ENCODE data around the gene SERPINB10.

DNA sequence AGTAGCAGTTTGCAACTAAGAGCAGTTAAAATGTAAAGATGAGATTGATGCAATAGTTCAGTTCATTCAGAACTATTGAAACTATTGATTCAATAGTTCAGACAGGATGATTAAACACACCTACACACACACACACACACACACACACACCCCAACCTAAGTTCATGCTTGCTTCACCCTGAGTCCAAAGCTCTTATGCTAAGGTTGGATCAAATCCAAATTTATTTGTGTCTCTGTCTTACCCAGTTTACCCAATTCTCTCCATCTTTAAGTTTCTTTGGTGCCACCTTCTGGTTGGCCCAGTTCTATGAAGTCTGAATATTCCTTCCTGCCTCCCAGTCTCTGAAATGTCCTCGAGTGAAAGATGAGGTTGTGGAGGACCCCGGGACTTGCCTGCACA is 67.2 kb downstream of the SERPINB10 start:
- TF ChIP-seq, protein P1, sequence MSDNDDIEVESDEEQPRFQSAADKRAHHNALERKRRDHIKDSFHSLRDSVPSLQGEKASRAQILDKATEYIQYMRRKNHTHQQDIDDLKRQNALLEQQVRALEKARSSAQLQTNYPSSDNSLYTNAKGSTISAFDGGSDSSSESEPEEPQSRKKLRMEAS (CRISPR knock-in tag; IDR thresholded peaks at IDR 0.05), result no peak
- TF ChIP-seq, protein P2, sequence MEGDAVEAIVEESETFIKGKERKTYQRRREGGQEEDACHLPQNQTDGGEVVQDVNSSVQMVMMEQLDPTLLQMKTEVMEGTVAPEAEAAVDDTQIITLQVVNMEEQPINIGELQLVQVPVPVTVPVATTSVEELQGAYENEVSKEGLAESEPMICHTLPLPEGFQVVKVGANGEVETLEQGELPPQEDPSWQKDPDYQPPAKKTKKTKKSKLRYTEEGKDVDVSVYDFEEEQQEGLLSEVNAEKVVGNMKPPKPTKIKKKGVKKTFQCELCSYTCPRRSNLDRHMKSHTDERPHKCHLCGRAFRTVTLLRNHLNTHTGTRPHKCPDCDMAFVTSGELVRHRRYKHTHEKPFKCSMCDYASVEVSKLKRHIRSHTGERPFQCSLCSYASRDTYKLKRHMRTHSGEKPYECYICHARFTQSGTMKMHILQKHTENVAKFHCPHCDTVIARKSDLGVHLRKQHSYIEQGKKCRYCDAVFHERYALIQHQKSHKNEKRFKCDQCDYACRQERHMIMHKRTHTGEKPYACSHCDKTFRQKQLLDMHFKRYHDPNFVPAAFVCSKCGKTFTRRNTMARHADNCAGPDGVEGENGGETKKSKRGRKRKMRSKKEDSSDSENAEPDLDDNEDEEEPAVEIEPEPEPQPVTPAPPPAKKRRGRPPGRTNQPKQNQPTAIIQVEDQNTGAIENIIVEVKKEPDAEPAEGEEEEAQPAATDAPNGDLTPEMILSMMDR (IDR thresholded peaks at IDR 0.05), result no peak
- TF ChIP-seq, protein P3, sequence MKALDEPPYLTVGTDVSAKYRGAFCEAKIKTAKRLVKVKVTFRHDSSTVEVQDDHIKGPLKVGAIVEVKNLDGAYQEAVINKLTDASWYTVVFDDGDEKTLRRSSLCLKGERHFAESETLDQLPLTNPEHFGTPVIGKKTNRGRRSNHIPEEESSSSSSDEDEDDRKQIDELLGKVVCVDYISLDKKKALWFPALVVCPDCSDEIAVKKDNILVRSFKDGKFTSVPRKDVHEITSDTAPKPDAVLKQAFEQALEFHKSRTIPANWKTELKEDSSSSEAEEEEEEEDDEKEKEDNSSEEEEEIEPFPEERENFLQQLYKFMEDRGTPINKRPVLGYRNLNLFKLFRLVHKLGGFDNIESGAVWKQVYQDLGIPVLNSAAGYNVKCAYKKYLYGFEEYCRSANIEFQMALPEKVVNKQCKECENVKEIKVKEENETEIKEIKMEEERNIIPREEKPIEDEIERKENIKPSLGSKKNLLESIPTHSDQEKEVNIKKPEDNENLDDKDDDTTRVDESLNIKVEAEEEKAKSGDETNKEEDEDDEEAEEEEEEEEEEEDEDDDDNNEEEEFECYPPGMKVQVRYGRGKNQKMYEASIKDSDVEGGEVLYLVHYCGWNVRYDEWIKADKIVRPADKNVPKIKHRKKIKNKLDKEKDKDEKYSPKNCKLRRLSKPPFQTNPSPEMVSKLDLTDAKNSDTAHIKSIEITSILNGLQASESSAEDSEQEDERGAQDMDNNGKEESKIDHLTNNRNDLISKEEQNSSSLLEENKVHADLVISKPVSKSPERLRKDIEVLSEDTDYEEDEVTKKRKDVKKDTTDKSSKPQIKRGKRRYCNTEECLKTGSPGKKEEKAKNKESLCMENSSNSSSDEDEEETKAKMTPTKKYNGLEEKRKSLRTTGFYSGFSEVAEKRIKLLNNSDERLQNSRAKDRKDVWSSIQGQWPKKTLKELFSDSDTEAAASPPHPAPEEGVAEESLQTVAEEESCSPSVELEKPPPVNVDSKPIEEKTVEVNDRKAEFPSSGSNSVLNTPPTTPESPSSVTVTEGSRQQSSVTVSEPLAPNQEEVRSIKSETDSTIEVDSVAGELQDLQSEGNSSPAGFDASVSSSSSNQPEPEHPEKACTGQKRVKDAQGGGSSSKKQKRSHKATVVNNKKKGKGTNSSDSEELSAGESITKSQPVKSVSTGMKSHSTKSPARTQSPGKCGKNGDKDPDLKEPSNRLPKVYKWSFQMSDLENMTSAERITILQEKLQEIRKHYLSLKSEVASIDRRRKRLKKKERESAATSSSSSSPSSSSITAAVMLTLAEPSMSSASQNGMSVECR (CRISPR knock-in tag; IDR thresholded peaks at IDR 0.05; ENCODE audit: borderline replicate concordance), result no peak
- TF ChIP-seq ZNF138 (CRISPR knock-in tag; conservative IDR thresholded peaks at IDR 0.05) (no peak), ZNF263 (CRISPR knock-in tag; IDR thresholded peaks at IDR 0.05; ENCODE audit: low read depth) (no peak), NFE2L1 (CRISPR knock-in tag; IDR thresholded peaks at IDR 0.05) (no peak), NR2C2 (CRISPR knock-in tag; IDR thresholded peaks at IDR 0.05) (no peak)
- TF ChIP-seq, protein P4, sequence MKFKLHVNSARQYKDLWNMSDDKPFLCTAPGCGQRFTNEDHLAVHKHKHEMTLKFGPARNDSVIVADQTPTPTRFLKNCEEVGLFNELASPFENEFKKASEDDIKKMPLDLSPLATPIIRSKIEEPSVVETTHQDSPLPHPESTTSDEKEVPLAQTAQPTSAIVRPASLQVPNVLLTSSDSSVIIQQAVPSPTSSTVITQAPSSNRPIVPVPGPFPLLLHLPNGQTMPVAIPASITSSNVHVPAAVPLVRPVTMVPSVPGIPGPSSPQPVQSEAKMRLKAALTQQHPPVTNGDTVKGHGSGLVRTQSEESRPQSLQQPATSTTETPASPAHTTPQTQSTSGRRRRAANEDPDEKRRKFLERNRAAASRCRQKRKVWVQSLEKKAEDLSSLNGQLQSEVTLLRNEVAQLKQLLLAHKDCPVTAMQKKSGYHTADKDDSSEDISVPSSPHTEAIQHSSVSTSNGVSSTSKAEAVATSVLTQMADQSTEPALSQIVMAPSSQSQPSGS (CRISPR knock-in tag; IDR thresholded peaks at IDR 0.05; ENCODE audit: borderline replicate concordance, low read depth), result no peak
- TF ChIP-seq, protein P5, sequence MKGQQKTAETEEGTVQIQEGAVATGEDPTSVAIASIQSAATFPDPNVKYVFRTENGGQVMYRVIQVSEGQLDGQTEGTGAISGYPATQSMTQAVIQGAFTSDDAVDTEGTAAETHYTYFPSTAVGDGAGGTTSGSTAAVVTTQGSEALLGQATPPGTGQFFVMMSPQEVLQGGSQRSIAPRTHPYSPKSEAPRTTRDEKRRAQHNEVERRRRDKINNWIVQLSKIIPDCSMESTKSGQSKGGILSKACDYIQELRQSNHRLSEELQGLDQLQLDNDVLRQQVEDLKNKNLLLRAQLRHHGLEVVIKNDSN (CRISPR knock-in tag; IDR thresholded peaks at IDR 0.05), result no peak
- TF ChIP-seq, protein P6, sequence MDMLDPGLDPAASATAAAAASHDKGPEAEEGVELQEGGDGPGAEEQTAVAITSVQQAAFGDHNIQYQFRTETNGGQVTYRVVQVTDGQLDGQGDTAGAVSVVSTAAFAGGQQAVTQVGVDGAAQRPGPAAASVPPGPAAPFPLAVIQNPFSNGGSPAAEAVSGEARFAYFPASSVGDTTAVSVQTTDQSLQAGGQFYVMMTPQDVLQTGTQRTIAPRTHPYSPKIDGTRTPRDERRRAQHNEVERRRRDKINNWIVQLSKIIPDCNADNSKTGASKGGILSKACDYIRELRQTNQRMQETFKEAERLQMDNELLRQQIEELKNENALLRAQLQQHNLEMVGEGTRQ (CRISPR knock-in tag; IDR thresholded peaks at IDR 0.05), result no peak
